ENCODE results near the gene TACC2. TPM values are rescaled to one million over a fixed set of nuclear protein-coding genes. Genes with fewer than 3 reads are reported as not detected.
"Not testable (repeated sequence)": the region's sequence is repeated elsewhere in the genome, so short reads cannot be mapped to it uniquely, and the experiment has no call there.

The TACC2 gene
- total RNA-seq, 8 experiments from 2014 or later: 14.0 to 63.3 (median 31.9) TPM

GRCh38 chr10:121998462-121998861 lies 9.5 kb downstream of the TACC2 start:
- WGBS, 10 experiments: 18 to 100% (median 85%) methylated on average over 1 to 6 of the region's 6 CpGs; no CpG with 5 or more reads in 1 of the 10 experiments
- ATAC-seq (replicated peaks in 6 of 8): no peak
- Histone ChIP-seq H3K27ac (no peak overlapping the region), H3K4me1 (replicated peaks in 1 of 2) (peaks cover 0 to 9% of the 10 kb centered on the region in 2 donors), H3K4me3 (no peak overlapping the region)
- in situ Hi-C loops (cut with MboI; ENCODE audit: low pct_unique_long_range_greater_than_20kb in 2 of 9, low sequenced_read_pairs in 9 of 9, unreplicated experiment in 9 of 9): no loop called here

GRCh38 chr10:121999301-121999700 lies 10.3 kb downstream of the TACC2 start:
- ATAC-seq (replicated peaks in 6 of 8): no peak
- Histone ChIP-seq H3K4me3 (no peak overlapping the region), H3K4me1 (replicated peaks in 1 of 2) (peaks cover 0 to 3% of the 10 kb centered on the region in 2 donors), H3K27ac (no peak overlapping the region)
- in situ Hi-C loops (cut with MboI; ENCODE audit: low pct_unique_long_range_greater_than_20kb in 2 of 9, low sequenced_read_pairs in 9 of 9, unreplicated experiment in 9 of 9): no loop called here
- 8 to 100% (median 86%) methylated on average over 2 to 4 of the region's 4 CpGs; no CpG with 5 or more reads in 1 of the 10 experiments for WGBS, 10 experiments

- Histone ChIP-seq H3K27ac (no peak overlapping the region), H3K4me1 (replicated peaks in 1 of 2) (no peaks in the 10 kb centered on the region), H3K4me3 (no peak overlapping the region)
- no peak for ATAC-seq (replicated peaks in 6 of 8)
- in situ Hi-C loops (cut with MboI; ENCODE audit: low pct_unique_long_range_greater_than_20kb in 2 of 9, low sequenced_read_pairs in 9 of 9, unreplicated experiment in 9 of 9): no loop called here
- WGBS, 10 experiments: 0 to 73% (median 30%) methylated on average over 1 of the region's 1 CpG
Measured at GRCh38 chr10:122001698-122002097, 12.7 kb downstream of the TACC2 start.

GRCh38 chr10:122007415-122007814 lies 18.5 kb downstream of the TACC2 start:
- in situ Hi-C loops (cut with MboI; ENCODE audit: low pct_unique_long_range_greater_than_20kb in 2 of 9, low sequenced_read_pairs in 9 of 9, unreplicated experiment in 9 of 9): no loop called here
- no peak for ATAC-seq (replicated peaks in 6 of 8)
- Histone ChIP-seq H3K27ac (no peak overlapping the region), H3K4me1 (replicated peaks in 1 of 2) (no peaks in the 10 kb centered on the region), H3K4me3 (no peak overlapping the region)
- 0 to 90% (median 47%) methylated on average over 2 to 3 of the region's 3 CpGs for WGBS, 10 experiments

GRCh38 chr10:122010405-122011050 lies 21.6 kb downstream of the TACC2 start:
- Histone ChIP-seq H3K27ac (no peak overlapping the region), H3K4me1 (replicated peaks in 1 of 2) (no peaks in the 10 kb centered on the region), H3K4me3 (no peak overlapping the region)
- ATAC-seq (replicated peaks in 6 of 8): no peak
- in situ Hi-C loops (cut with MboI; ENCODE audit: low pct_unique_long_range_greater_than_20kb in 2 of 9, low sequenced_read_pairs in 9 of 9, unreplicated experiment in 9 of 9): no loop called here
- WGBS, 10 experiments: 20 to 100% (median 89%) methylated on average over 1 to 4 of the region's 4 CpGs; no CpG with 5 or more reads in 1 of the 10 experiments

- ATAC-seq (replicated peaks in 6 of 8): no peak
- H3K4me3 ChIP-seq: no peak overlapping the region
- no peak overlapping the region for H3K27ac ChIP-seq
- in situ Hi-C loops (cut with MboI; ENCODE audit: low pct_unique_long_range_greater_than_20kb in 2 of 9, low sequenced_read_pairs in 9 of 9, unreplicated experiment in 9 of 9): no loop called here
- 20 to 86% (median 55%) methylated on average over 1 to 4 of the region's 5 CpGs; no CpG with 5 or more reads in 4 of the 10 experiments for WGBS, 10 experiments
- no peaks in the 10 kb centered on the region for H3K4me1 ChIP-seq (replicated peaks in 1 of 2)
Measured at GRCh38 chr10:122012731-122013130, 23.8 kb downstream of the TACC2 start.

GRCh38 chr10:122013311-122013780 lies 24.4 kb downstream of the TACC2 start:
- Histone ChIP-seq H3K4me1 (replicated peaks in 1 of 2) (no peaks in the 10 kb centered on the region), H3K4me3 (no peak overlapping the region), H3K27ac (no peak overlapping the region)
- no peak for ATAC-seq (replicated peaks in 6 of 8)
- in situ Hi-C loops (cut with MboI; ENCODE audit: low pct_unique_long_range_greater_than_20kb in 2 of 9, low sequenced_read_pairs in 9 of 9, unreplicated experiment in 9 of 9): no loop called here
- WGBS, 10 experiments: 69 to 87% (median 78%) methylated on average over 2 to 6 of the region's 8 CpGs; no CpG with 5 or more reads in 6 of the 10 experiments

- 55 to 100% (median 83%) methylated on average over 1 to 3 of the region's 3 CpGs for WGBS, 10 experiments
- in situ Hi-C loops (cut with MboI; ENCODE audit: low pct_unique_long_range_greater_than_20kb in 2 of 9, low sequenced_read_pairs in 9 of 9, unreplicated experiment in 9 of 9): no loop called here
- Histone ChIP-seq H3K4me3 (no peak overlapping the region), H3K27ac (no peak overlapping the region), H3K4me1 (replicated peaks in 1 of 2) (peaks cover 0 to 4% of the 10 kb centered on the region in 2 donors)
- ATAC-seq (replicated peaks in 6 of 8): no peak
Measured at GRCh38 chr10:122014652-122015248, 25.8 kb downstream of the TACC2 start.

GRCh38 chr10:122017926-122018325 lies 29.0 kb downstream of the TACC2 start:
- H3K4me1 ChIP-seq (replicated peaks in 1 of 2); H3K4me3 ChIP-seq; in situ Hi-C loops (cut with MboI; ENCODE audit: low pct_unique_long_range_greater_than_20kb in 2 of 9, low sequenced_read_pairs in 9 of 9, unreplicated experiment in 9 of 9); H3K27ac ChIP-seq; ATAC-seq (replicated peaks in 6 of 8): not testable (repeated sequence)
- 0 to 94% (median 80%) methylated on average over 1 to 4 of the region's 4 CpGs; no CpG with 5 or more reads in 3 of the 10 experiments for WGBS, 10 experiments

- 0 to 82% (median 21%) methylated on average over 1 to 6 of the region's 7 CpGs; no CpG with 5 or more reads in 4 of the 10 experiments for WGBS, 10 experiments
- in situ Hi-C loops (cut with MboI; ENCODE audit: low pct_unique_long_range_greater_than_20kb in 2 of 9, low sequenced_read_pairs in 9 of 9, unreplicated experiment in 9 of 9): no loop called here
- Histone ChIP-seq H3K4me3 (no peak overlapping the region), H3K4me1 (replicated peaks in 1 of 2) (peaks cover 2 to 4% of the 10 kb centered on the region in 2 donors), H3K27ac (no peak overlapping the region)
- no peak for ATAC-seq (replicated peaks in 6 of 8)
Measured at GRCh38 chr10:122018491-122018890, 29.5 kb downstream of the TACC2 start.

- ATAC-seq (replicated peaks in 6 of 8): no peak
- 49 to 93% (median 88%) methylated on average over 2 to 11 of the region's 16 CpGs; no CpG with 5 or more reads in 1 of the 10 experiments for WGBS, 10 experiments
- in situ Hi-C loops (cut with MboI; ENCODE audit: low pct_unique_long_range_greater_than_20kb in 2 of 9, low sequenced_read_pairs in 9 of 9, unreplicated experiment in 9 of 9): no loop called here
- Histone ChIP-seq H3K27ac (no peak overlapping the region), H3K4me3 (no peak overlapping the region), H3K4me1 (replicated peaks in 1 of 2) (peaks cover 2 to 4% of the 10 kb centered on the region in 2 donors)
Measured at GRCh38 chr10:122018951-122019413, 30.0 kb downstream of the TACC2 start.

- WGBS, 10 experiments: 57 to 100% (median 85%) methylated on average over 2 to 12 of the region's 24 CpGs; no CpG with 5 or more reads in 4 of the 10 experiments
- Histone ChIP-seq H3K27ac (no peak overlapping the region), H3K4me3 (no peak overlapping the region), H3K4me1 (replicated peaks in 1 of 2) (peaks cover 2 to 4% of the 10 kb centered on the region in 2 donors)
- ATAC-seq (replicated peaks in 6 of 8): peak in 4 of 8 experiments; percentile 27 to 44 (median 32)
- in situ Hi-C loops (cut with MboI; ENCODE audit: low pct_unique_long_range_greater_than_20kb in 2 of 9, low sequenced_read_pairs in 9 of 9, unreplicated experiment in 9 of 9): no loop called here
Measured at GRCh38 chr10:122019414-122019975, 30.5 kb downstream of the TACC2 start.

- Histone ChIP-seq H3K27ac (no peak overlapping the region), H3K4me1 (replicated peaks in 1 of 2) (peaks cover 2 to 4% of the 10 kb centered on the region in 2 donors), H3K4me3 (no peak overlapping the region)
- in situ Hi-C loops (cut with MboI; ENCODE audit: low pct_unique_long_range_greater_than_20kb in 2 of 9, low sequenced_read_pairs in 9 of 9, unreplicated experiment in 9 of 9): no loop called here
- no peak for ATAC-seq (replicated peaks in 6 of 8)
- WGBS, 10 experiments: 75 to 100% (median 95%) methylated on average over 1 to 6 of the region's 6 CpGs
Measured at GRCh38 chr10:122020226-122020625, 31.3 kb downstream of the TACC2 start.
